SU-DHL-6 (cell line): ENCODE results near the gene CHRNB4.

Source experiments
- H2AFZ ChIP-seq: fragments of 200-600 bp; sonication (generic); 2 replicates; pipeline ENCODE4 v1.6.1; 2014; ENCODE audit warnings: low read depth, mild to moderate bottlenecking, moderate library complexity, mixed read lengths, antibody characterized with exemption, low read length; ENCODE audit not compliant: severe bottlenecking
- H3F3A ChIP-seq: fragments of 200-600 bp; shearing (Covaris generic); 2 replicates; pipeline ENCODE4 v1.6.0; 2016; ENCODE audit warnings: antibody characterized with exemption, mild to moderate bottlenecking; ENCODE audit not compliant: insufficient read depth
- H3K27ac ChIP-seq: fragments of 200-600 bp; sonication (generic); 2 replicates; pipeline ENCODE4 v1.5.1; 2016; ENCODE audit warnings: low read depth, mild to moderate bottlenecking, low read length, moderate library complexity, mixed read lengths
- H3K27me3 ChIP-seq: fragments of 200-600 bp; sonication (generic), shearing (Covaris generic); 2 replicates; pipeline ENCODE4 v1.6.0; 2014; ENCODE audit warnings: mild to moderate bottlenecking, low read length
- H3K36me3 ChIP-seq: fragments of 200-600 bp; sonication (generic); 2 replicates; pipeline ENCODE4 v1.6.1; 2014; ENCODE audit warnings: mild to moderate bottlenecking, low read length, mixed read lengths
- H3K4me2 ChIP-seq: fragments of 300-600, 200-600 bp; shearing (Covaris generic), sonication (generic); 2 replicates; pipeline ENCODE4 v1.6.0; 2014; ENCODE audit warnings: low read length, low read depth, mild to moderate bottlenecking; ENCODE audit not compliant: poor library complexity, severe bottlenecking
- H3K4me3 ChIP-seq: fragments of 200-600 bp; sonication (generic); 2 replicates; pipeline ENCODE4 v1.5.1; 2014; ENCODE audit warnings: antibody characterized with exemption, low read length, mild to moderate bottlenecking, mixed read lengths; ENCODE audit not compliant: insufficient read depth, poor library complexity, severe bottlenecking
- H3K79me2 ChIP-seq: fragments of 200-600 bp; sonication (generic); 2 replicates; pipeline ENCODE4 v1.6.1; 2014; ENCODE audit warnings: mild to moderate bottlenecking, low read length, moderate library complexity; ENCODE audit not compliant: insufficient read depth
- H3K9ac ChIP-seq: fragments of 200-600 bp; sonication (generic); 2 replicates; pipeline ENCODE4 v1.7.0; 2014; ENCODE audit warnings: mild to moderate bottlenecking, low read length
- H3K9me2 ChIP-seq: fragments of 200-600 bp; sonication (generic); replicated peaks from 2 replicates; pipeline ENCODE4 v1.6.1; 2014; ENCODE audit warnings: low read length; ENCODE audit not compliant: insufficient read depth
- H3K9me3 ChIP-seq: fragments of 200-600 bp; sonication (generic); 2 replicates; pipeline ENCODE4 v1.6.1; 2014; ENCODE audit warnings: low read length, mixed read lengths; ENCODE audit not compliant: insufficient read depth
- H4K20me1 ChIP-seq: fragments of 200-600 bp; sonication (generic); 2 replicates; pipeline ENCODE4 v1.6.1; 2014; ENCODE audit warnings: low read depth, mild to moderate bottlenecking, antibody characterized with exemption, low read length, moderate library complexity, mixed read lengths
- CTCF ChIP-seq: fragments of 200-600 bp; sonication (generic); IDR thresholded peaks from one replicate; pipeline ENCODE4 v1.5.1; 2017; ENCODE audit warnings: antibody characterized with exemption, mild to moderate bottlenecking, low read length, moderate library complexity; ENCODE audit not compliant: insufficient read depth, poor library complexity, severe bottlenecking
- EZH2phosphoT487 ChIP-seq: fragments of 200-600 bp; sonication (generic), shearing (Covaris generic); conservative IDR thresholded peaks from 2 replicates; pipeline ENCODE4 v1.6.1; 2018; ENCODE audit warnings: mild to moderate bottlenecking, antibody characterized with exemption, low read length, moderate library complexity, mixed read lengths

The CHRNB4 gene

GRCh38 chr15:78667578-78668236, 26.7 kb upstream of the CHRNB4 start:
- Histone ChIP-seq H3K27me3 (no peaks in the 10 kb centered on the region), H3K36me3 (no peaks in the 10 kb centered on the region), H3K4me2 (no peak overlapping the region), H3K27ac (no peak overlapping the region), H3K9me2 (no peaks in the 10 kb centered on the region), H3K79me2 (no peaks in the 10 kb centered on the region), H2AFZ (no peak overlapping the region), H3K4me3 (no peak overlapping the region), H3F3A (no peaks in the 10 kb centered on the region), H3K9me3 (no peaks in the 10 kb centered on the region), H4K20me1 (no peaks in the 10 kb centered on the region), H3K9ac (no peak overlapping the region)
- no peak for TF ChIP-seq EZH2phosphoT487
- TF ChIP-seq CTCF = no peak

GRCh38 chr15:78666010-78666409, 25.0 kb upstream of the CHRNB4 start:
- H4K20me1 ChIP-seq = no peaks in the 10 kb centered on the region
- H3F3A ChIP-seq = no peaks in the 10 kb centered on the region
- H3K9ac ChIP-seq = no peak overlapping the region
- no peak overlapping the region for H2AFZ ChIP-seq
- H3K27me3 ChIP-seq = no peaks in the 10 kb centered on the region
- no peak overlapping the region for H3K4me2 ChIP-seq
- no peaks in the 10 kb centered on the region for H3K9me2 ChIP-seq
- TF ChIP-seq EZH2phosphoT487 (no peak), CTCF (no peak)
- no peaks in the 10 kb centered on the region for H3K79me2 ChIP-seq
- no peak overlapping the region for H3K27ac ChIP-seq
- H3K9me3 ChIP-seq = no peaks in the 10 kb centered on the region
- H3K4me3 ChIP-seq = no peak overlapping the region
- no peaks in the 10 kb centered on the region for H3K36me3 ChIP-seq

- no peaks in the 10 kb centered on the region for H3K36me3 ChIP-seq
- no peaks in the 10 kb centered on the region for H3K27me3 ChIP-seq
- H3K9me2 ChIP-seq = no peaks in the 10 kb centered on the region
- no peak overlapping the region for H3K9ac ChIP-seq
- no peak overlapping the region for H2AFZ ChIP-seq
- H3K9me3 ChIP-seq = no peaks in the 10 kb centered on the region
- no peak overlapping the region for H3K4me2 ChIP-seq
- no peak overlapping the region for H3K4me3 ChIP-seq
- no peaks in the 10 kb centered on the region for H3K79me2 ChIP-seq
- no peak overlapping the region for H3K27ac ChIP-seq
- no peaks in the 10 kb centered on the region for H4K20me1 ChIP-seq
- no peaks in the 10 kb centered on the region for H3F3A ChIP-seq
- TF ChIP-seq EZH2phosphoT487 (no peak), CTCF (no peak)
These were observed 22.7 kb upstream of the CHRNB4 start for GRCh38 chr15:78663703-78664102.
